Measurements from ENCODE around the gene PRAMEF1. TPM values are rescaled to one million over a fixed set of nuclear protein-coding genes. Genes with fewer than 3 reads are reported as not detected.

The PRAMEF1 gene
- total and polyA plus RNA-seq, 2 of the 8 experiments (the other 6 are each of a cell fraction or from before 2014, with no cell fraction given) = not detected

- Histone ChIP-seq H3K79me1 (ENCODE audit: low read depth, low read length) (no peaks in the 10 kb centered on the region), H2AK5ac (ENCODE audit: low read depth, low read length) (no peak overlapping the region), H3K79me2 (ENCODE audit: control insufficient read depth in 1 of 2, insufficient read depth in 2 of 2, low read length in 2 of 2) (no peaks in the 10 kb centered on the region), H3K14ac (ENCODE audit: insufficient read length) (no peak overlapping the region), H2BK20ac (ENCODE audit: low read length) (no peak overlapping the region), H3K27me3 (replicated peaks in 1 of 4; ENCODE audit: control insufficient read depth in 3 of 4, extremely low read depth in 1 of 4, insufficient read depth in 3 of 4, low read length in 3 of 4) (no peaks in the 10 kb centered on the region; a peak in 1 of 7 replicates), H2BK15ac (ENCODE audit: low read length) (no peak overlapping the region; the same call in 1 of the 2 replicates), H3K4ac (replicated peaks; ENCODE audit: insufficient read length, low read depth, low read length) (no peak overlapping the region), H4K91ac (replicated peaks; ENCODE audit: insufficient read length, low read length) (no peak overlapping the region), H2BK120ac (replicated peaks; ENCODE audit: low read depth, low read length) (no peak overlapping the region), H3K18ac (ENCODE audit: extremely low read depth, low read length) (no peak overlapping the region), H3K9me3 (ENCODE audit: insufficient read depth in 2 of 2, low read depth in 1 of 2, low read length in 1 of 2) (no peaks in the 10 kb centered on the region), H3K4me2 (ENCODE audit: insufficient read depth in 1 of 2, low read depth in 2 of 2, low read length in 2 of 2) (no peak overlapping the region), H3K4me3 (ENCODE audit: extremely low read depth in 1 of 4, insufficient read depth in 2 of 4, low read depth in 3 of 4, low read length in 4 of 4) (no peak overlapping the region), H3K23ac (ENCODE audit: insufficient read length) (no peak overlapping the region), H4K8ac (ENCODE audit: extremely low read depth, insufficient read depth, low read length) (no peak overlapping the region), H2BK12ac (ENCODE audit: low read depth, low read length) (no peak overlapping the region), H3K23me2 (ENCODE audit: low read depth, low read length) (no peaks in the 10 kb centered on the region), H3K9ac (replicated peaks in 1 of 4; ENCODE audit: extremely low read depth in 1 of 4, low read depth in 3 of 4, low read length in 3 of 4) (no peak overlapping the region), H4K20me1 (replicated peaks in 1 of 2; ENCODE audit: control insufficient read depth in 1 of 2, insufficient read depth in 2 of 2, low read length in 2 of 2) (no peaks in the 10 kb centered on the region), H4K5ac (ENCODE audit: insufficient read length, low read depth, low read length) (no peak overlapping the region), H2BK5ac (ENCODE audit: low read depth, low read length) (no peak overlapping the region), H3K27ac (ENCODE audit: low read depth, low read length) (no peak overlapping the region), H3K36me3 (ENCODE audit: control insufficient read depth in 2 of 4, insufficient read depth in 4 of 4, low read length in 3 of 4) (no peaks in the 10 kb centered on the region), H3K56ac (replicated peaks; ENCODE audit: insufficient read length, low read depth, low read length) (no peak overlapping the region), H3K4me1 (replicated peaks in 1 of 4; ENCODE audit: control insufficient read depth in 3 of 4, insufficient read depth in 4 of 4, low read length in 3 of 4) (no peaks in the 10 kb centered on the region; a peak in 1 of 7 replicates), H2AFZ (ENCODE audit: low read length) (no peak overlapping the region)
- ChIA-PET CTCF (ENCODE audit: partially characterized antibody) (interaction anchor here (1.2 to 1.5 kb wide), 2 partner anchors 33 to 83 kb away, joined by 3 read pairs; no protein-coding TSS in a partner anchor), POLR2A (ENCODE audit: partially characterized antibody) (no interaction called here)
- WGBS, 2 experiments (ENCODE audit: extremely low coverage in 1 of 2, insufficient coverage in 1 of 2, insufficient read length in 1 of 2, insufficient replicate concordance in 2 of 2, low coverage in 1 of 2, low lambda C conversion rate in 2 of 2, missing lambda C conversion rate in 1 of 2) = 53% methylated on average over 3 of the region's 3 CpGs; no CpG with 5 or more reads in 1 of the 2 experiments
- TF ChIP-seq JUN (IDR thresholded peaks at IDR 0.05; ENCODE audit: low read depth, low read length) = no peak
- TF ChIP-seq CREB1 (IDR thresholded peaks at IDR 0.05) = no peak
- TF ChIP-seq BACH1 (IDR thresholded peaks at IDR 0.05; ENCODE audit: low read length) = no peak
- TF ChIP-seq SIX5 (IDR thresholded peaks at IDR 0.05; ENCODE audit: low read depth, low read length) = no peak
- TF ChIP-seq YY1 (IDR thresholded peaks at IDR 0.05; ENCODE audit: low read depth, low read length) = no peak
- TF ChIP-seq KDM1A (IDR thresholded peaks at IDR 0.05; ENCODE audit: borderline replicate concordance, low read length) = no peak
- no peak for TF ChIP-seq NANOG (IDR thresholded peaks at IDR 0.05; ENCODE audit: insufficient read depth, low read depth, low read length, poor library complexity, severe bottlenecking)
- TF ChIP-seq RAD21 (IDR thresholded peaks at IDR 0.05 in 1 of 2, conservative IDR thresholded peaks at IDR 0.05 in 1 of 2; ENCODE audit: low read depth in 2 of 2, low read length in 2 of 2) = no peak
- no peak for TF ChIP-seq PHF8 (conservative IDR thresholded peaks at IDR 0.05; ENCODE audit: low read depth, low read length)
- TF ChIP-seq JUND (IDR thresholded peaks at IDR 0.05; ENCODE audit: low read length) = no peak
- TF ChIP-seq MAX (IDR thresholded peaks at IDR 0.05) = no peak
- TF ChIP-seq HDAC6 (IDR thresholded peaks at IDR 0.05; ENCODE audit: low read depth, low read length) = no peak
- FAIRE-seq (no peak), DNase-seq (ENCODE audit: low read depth in 1 of 2, low spot score in 2 of 2) (no peak)
Observed at GRCh38 chr1:12741946-12742345, 49.3 kb upstream of the PRAMEF1 start.
